ENCODE measurements around the gene PACRG.

DNA sequence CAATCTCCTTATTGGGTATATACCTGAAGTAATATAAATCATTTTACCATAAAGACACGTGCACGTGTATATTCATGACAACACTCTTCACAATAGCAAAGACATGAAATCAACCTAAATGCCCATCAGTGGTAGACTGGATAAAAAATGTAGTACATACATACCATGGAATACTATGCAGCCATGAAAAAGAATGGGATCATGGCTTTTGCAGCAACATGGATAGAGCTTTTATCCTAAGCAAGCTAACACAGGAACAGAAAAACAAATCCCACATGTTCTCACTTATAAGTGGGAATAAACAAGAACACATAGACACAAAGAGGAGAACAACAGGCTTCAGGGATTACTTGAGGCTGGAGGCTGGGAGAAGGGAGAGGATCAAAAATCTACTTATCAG is 478.4 kb downstream of the PACRG start:
- TF ChIP-seq, protein P1, sequence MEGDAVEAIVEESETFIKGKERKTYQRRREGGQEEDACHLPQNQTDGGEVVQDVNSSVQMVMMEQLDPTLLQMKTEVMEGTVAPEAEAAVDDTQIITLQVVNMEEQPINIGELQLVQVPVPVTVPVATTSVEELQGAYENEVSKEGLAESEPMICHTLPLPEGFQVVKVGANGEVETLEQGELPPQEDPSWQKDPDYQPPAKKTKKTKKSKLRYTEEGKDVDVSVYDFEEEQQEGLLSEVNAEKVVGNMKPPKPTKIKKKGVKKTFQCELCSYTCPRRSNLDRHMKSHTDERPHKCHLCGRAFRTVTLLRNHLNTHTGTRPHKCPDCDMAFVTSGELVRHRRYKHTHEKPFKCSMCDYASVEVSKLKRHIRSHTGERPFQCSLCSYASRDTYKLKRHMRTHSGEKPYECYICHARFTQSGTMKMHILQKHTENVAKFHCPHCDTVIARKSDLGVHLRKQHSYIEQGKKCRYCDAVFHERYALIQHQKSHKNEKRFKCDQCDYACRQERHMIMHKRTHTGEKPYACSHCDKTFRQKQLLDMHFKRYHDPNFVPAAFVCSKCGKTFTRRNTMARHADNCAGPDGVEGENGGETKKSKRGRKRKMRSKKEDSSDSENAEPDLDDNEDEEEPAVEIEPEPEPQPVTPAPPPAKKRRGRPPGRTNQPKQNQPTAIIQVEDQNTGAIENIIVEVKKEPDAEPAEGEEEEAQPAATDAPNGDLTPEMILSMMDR (IDR thresholded peaks at IDR 0.05; ENCODE audit: extremely low read depth in 1 of 2, insufficient read depth in 1 of 2, low read depth in 1 of 2, low read length in 2 of 2): no peak
- TF ChIP-seq EZH2 (IDR thresholded peaks at IDR 0.05; ENCODE audit: borderline replicate concordance, low read depth, low read length, severe bottlenecking): no peak
- TF ChIP-seq POLR2A (IDR thresholded peaks at IDR 0.05; ENCODE audit: low read depth, low read length): no peak
- TF ChIP-seq POLR2AphosphoS5 (IDR thresholded peaks at IDR 0.05; ENCODE audit: insufficient read depth, low read depth, low read length): no peak
